ENCODE measurements around the gene FLAD1. TPM values are rescaled to one million over a fixed set of nuclear protein-coding genes. Genes with fewer than 3 reads are reported as not detected.

Gene FLAD1
- total and polyA plus RNA-seq, 2 donors (not counting 3 experiments of a cell fraction or from before 2014, with no cell fraction given): 42.2 to 59.1 TPM

DNA sequence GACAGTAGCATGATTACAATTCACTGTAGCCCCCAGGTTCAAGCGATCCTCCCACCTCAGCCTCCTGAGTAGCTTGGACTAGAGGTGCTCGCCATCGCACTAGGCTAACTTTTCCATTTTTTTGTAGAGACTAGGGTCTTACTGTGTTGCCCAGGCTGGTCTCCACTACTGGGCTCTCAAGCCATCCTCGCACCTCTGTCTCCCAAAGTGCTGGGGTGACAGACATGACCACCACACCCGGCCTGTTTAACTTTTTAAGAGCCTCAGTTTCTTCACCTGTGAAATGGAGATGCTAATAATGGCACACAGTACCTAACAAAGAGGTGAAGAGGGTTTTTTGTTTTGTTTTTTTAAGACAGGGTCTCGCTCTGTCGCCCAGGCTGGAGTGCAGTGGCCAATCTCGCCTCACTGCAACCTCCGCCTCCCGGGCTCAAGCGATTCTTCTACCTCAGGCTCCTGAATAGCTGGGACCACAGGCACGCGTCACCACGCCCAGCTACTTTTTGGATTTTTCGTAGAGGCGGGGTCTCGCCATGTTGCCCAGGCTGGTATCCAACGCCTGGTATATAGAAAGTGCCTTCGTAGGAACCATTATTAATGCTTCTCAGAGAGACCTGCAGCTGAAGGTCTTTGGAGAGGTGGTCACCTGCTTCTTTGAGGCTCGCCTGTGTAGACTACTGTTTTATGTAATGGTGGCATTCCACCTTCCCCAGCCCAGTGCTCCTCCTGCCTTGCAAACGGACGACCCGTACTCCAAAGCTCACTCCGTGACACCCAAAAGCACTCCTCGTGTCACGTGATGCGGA is 47.2 kb upstream of the FLAD1 start:
- no peak for DNase-seq (ENCODE audit: low read depth, low spot score)
- Histone ChIP-seq H3K9me3 (replicated peaks; ENCODE audit: control insufficient read depth, insufficient read depth, low read length) (no peaks in the 10 kb centered on the region), H3K27ac (ENCODE audit: insufficient read depth, low read depth, low read length) (peak overlapping the region; percentile 92), H3K79me2 (ENCODE audit: control insufficient read depth, insufficient read depth, low read length) (no peaks in the 10 kb centered on the region), H3K9ac (replicated peaks; ENCODE audit: extremely low read depth, insufficient read depth, low read length) (peak overlapping the region; percentile 89), H4K20me1 (replicated peaks; ENCODE audit: control insufficient read depth, extremely low read depth, insufficient read depth, low read length) (no peaks in the 10 kb centered on the region), H3K4me2 (ENCODE audit: insufficient read depth, low read length) (peak overlapping the region; percentile 74), H3K4me1 (ENCODE audit: control insufficient read depth, extremely low read depth, insufficient read depth, low read length) (peaks cover 8% of the 10 kb centered on the region), H3K27me3 (ENCODE audit: control insufficient read depth in 2 of 2, insufficient read depth in 2 of 2, low read length in 2 of 2) (no peaks in the 10 kb centered on the region), H3K9me1 (replicated peaks; ENCODE audit: control insufficient read depth, extremely low read depth, insufficient read depth, low read length) (no peaks in the 10 kb centered on the region), H2AFZ (ENCODE audit: low read depth, low read length) (peak overlapping the region; percentile 76), H3K36me3 (ENCODE audit: control insufficient read depth in 2 of 2, extremely low read depth in 1 of 2, insufficient read depth in 2 of 2, low read length in 2 of 2) (no peaks in the 10 kb centered on the region), H3K4me3 (replicated peaks in 1 of 3; ENCODE audit: insufficient read depth in 1 of 3, low read depth in 1 of 3, low read length in 3 of 3) (peak overlapping the region; percentile 3 to 79 (median 55))
- intact Hi-C loops (cut with micrococcal nuclease) (loop anchor here (1.0 to 2.0 kb wide), 3 partner anchors 19 to 377 kb away; partner anchors contain the start of gene UBE2Q1), dilution Hi-C loops (cut with MboI; ENCODE audit: extremely low pct_ligation_motif_present, low sequenced_read_pairs) (no loop called here)
- no peak for FAIRE-seq
- POLR2A ChIA-PET: interaction anchor here (0.8 to 0.9 kb wide), 2 partner anchors 20 to 51 kb away, joined by 3 to 6 read pairs; partner anchors contain the start of gene PBXIP1
- no TSS peak for BruUV-seq (replicated peaks)
- CTCF ChIA-PET: interaction anchor here (0.8 to 2.6 kb wide), 23 partner anchors 10 to 376 kb away, joined by 3 to 18 read pairs (median 4); partner anchors contain the start of genes ADAM15, LENEP, PBXIP1 and PYGO2
- TF ChIP-seq POLR2AphosphoS5 (IDR thresholded peaks at IDR 0.05; ENCODE audit: insufficient read depth, low read depth, low read length) (no peak), EZH2 (IDR thresholded peaks at IDR 0.05; ENCODE audit: borderline replicate concordance, low read depth, low read length, severe bottlenecking) (no peak), JUN (IDR thresholded peaks at IDR 0.05; ENCODE audit: borderline replicate concordance, insufficient read depth, insufficient read length, low read depth) (no peak), MAX (IDR thresholded peaks at IDR 0.05; ENCODE audit: insufficient read depth, insufficient read length) (no peak), POLR2A (IDR thresholded peaks at IDR 0.05; ENCODE audit: low read depth, low read length) (no peak), MYC (IDR thresholded peaks at IDR 0.05; ENCODE audit: low read depth, low read length) (no peak), FOS (IDR thresholded peaks at IDR 0.05; ENCODE audit: borderline replicate concordance, insufficient read depth, low read length) (no peak), GATA2 (IDR thresholded peaks at IDR 0.05; ENCODE audit: insufficient read depth, insufficient read length, low read depth, low read length) (no peak)
- TF ChIP-seq, protein P1, sequence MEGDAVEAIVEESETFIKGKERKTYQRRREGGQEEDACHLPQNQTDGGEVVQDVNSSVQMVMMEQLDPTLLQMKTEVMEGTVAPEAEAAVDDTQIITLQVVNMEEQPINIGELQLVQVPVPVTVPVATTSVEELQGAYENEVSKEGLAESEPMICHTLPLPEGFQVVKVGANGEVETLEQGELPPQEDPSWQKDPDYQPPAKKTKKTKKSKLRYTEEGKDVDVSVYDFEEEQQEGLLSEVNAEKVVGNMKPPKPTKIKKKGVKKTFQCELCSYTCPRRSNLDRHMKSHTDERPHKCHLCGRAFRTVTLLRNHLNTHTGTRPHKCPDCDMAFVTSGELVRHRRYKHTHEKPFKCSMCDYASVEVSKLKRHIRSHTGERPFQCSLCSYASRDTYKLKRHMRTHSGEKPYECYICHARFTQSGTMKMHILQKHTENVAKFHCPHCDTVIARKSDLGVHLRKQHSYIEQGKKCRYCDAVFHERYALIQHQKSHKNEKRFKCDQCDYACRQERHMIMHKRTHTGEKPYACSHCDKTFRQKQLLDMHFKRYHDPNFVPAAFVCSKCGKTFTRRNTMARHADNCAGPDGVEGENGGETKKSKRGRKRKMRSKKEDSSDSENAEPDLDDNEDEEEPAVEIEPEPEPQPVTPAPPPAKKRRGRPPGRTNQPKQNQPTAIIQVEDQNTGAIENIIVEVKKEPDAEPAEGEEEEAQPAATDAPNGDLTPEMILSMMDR (IDR thresholded peaks at IDR 0.05; ENCODE audit: extremely low read depth in 1 of 2, insufficient read depth in 1 of 2, low read depth in 1 of 2, low read length in 2 of 2): no peak
